ENCODE data around the gene TOMM7.
"Not testable (repeated sequence)": the region's sequence is repeated elsewhere in the genome, so short reads cannot be mapped to it uniquely, and the experiment has no call there.

TOMM7 gene

DNA sequence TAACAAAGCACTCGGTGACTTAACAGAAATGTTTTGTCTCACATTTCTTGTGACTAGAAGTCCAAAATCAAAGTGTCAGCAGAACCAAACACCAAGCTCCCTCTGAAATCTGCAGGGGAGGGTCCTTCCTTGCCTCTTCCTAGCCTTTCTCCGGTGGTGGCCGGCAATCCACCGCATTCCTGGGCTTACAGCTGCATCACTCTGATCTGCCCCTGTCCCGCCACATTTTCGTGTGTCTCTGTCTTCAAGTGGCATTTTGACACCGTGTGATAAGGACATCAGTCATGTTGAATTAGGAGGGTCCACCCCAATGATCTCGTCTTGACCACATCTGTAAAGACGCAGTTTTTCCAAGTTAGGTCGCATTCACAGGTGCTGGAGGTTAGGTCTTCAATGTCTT, 30.5 kb upstream of the TOMM7 start:
- no peak for DNase-seq

DNA sequence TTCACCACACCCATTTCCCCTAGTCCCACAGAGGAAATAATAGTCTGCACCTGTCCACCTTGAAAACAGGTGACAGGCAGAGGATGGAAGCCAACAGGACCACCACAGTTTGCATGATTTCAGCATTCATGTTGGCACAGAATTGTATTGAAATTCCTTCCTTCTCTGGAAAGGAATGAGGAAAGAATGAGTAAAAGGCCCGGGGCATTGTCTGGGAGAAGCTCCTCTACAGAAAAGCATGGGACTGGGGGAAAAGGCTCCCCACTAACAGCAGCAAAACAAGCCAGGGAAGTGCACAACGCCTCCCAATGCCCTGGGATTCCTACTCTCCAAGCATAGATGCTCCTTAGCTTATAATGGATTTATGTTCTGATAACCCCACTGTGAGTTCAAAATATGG, 28.5 kb upstream of the TOMM7 start:
- no peak for DNase-seq

DNA sequence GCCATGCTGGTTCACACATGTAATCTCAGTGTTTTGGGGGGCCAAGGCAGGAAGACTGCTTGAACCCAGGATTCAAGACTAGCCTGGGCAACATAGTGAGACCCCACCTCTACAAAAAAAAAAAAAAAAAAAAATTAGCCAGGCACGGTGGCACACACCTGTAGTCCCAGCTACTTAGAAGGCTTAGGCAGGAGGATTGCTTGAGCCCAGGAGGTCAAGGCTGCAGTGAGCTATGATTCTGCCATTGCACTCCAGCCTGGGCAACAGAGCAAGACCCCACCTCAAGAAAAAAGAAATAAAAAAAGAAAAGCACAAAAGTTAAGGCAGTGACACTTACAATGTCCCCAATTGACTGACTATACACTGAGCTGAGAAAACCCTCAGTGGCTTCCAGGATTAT, 27.7 kb upstream of the TOMM7 start:
- not testable (repeated sequence) for DNase-seq

DNA sequence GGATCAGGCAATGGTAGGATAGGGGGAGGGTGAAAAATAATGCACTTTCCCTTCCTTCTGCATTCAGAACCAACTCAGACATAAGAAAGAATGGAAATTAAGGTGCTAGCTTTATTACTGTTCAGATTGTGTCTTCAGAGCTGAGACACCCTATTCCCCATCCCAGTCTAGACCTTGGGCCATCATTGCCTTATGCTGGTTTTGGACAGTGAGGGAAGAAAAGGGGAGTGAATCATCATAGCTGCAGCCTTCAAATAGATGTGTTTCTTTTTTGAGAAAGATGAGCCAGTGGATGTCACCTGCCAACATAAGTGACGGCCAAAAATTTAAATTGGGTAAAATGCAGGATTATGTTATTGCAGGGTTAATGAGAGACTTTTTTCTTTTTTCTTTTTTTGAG, 27.0 kb upstream of the TOMM7 start:
- DNase-seq: no peak

DNA sequence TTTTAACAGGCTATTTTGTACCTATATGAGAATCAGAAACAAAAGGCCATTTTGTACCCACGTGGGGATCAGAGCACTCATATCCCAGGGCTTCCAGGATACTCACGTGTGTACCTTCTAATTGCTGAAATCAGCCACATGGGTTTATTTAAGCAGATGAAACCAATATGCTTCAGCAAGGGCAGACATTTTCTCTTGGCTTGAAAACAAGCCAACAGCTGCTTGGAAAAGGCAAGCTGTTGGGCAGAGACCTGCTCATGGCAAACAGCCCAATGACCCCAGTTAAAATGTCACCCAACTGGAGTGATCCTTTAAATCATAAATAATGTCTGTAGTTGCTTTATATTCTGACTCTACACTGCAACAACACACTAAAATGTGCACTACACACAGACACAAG, 26.5 kb upstream of the TOMM7 start:
- no peak for DNase-seq

DNA sequence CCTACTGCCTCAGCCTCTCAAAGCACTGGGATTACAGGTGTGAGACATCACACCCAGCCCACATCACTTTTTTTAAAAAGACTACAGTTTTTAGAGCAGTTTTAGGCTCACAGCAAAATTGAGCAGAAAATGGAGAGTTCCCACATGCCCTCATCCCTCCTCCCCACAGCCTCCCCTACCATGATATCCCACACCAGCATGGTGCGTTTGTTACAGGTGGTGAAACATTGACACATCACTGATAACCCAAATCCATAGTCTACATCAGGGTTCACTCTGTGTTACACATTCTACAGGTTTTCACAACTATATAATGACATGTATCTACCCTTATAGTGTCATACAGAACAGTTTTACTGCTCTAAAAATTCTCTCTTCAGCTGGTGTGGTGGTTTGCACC, 24.3 kb upstream of the TOMM7 start:
- no peak for DNase-seq

DNA sequence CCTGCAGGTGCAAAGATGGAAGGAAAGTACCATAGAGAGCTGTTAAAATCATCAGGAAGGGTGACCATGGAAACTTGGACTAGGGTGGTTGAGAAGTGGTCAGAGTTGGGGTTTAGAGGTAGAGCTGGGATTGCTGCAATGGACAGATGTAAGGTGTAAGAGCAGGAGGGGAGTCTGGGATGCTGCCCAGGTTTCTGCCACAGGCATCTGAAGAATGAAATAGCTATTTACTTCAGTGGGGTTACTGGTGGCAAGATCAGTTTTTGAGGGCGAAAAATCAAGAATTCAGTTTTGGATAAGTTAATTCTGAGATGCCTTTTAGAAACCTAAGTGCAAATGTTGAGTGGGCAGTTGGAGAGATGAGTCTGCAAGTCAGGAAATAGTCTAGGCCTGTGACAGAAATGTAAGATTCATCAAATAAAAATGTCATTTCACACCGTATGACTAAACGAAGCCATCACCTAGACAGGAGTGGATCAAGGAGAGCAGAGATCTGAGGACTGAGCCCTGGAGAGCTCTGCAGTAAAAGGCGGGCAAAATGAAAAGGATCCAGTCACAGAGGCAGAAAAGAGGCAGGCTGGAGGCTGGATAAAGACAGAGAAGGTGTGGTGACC, 22.7 kb upstream of the TOMM7 start:
- DNase-seq: no peak

DNA sequence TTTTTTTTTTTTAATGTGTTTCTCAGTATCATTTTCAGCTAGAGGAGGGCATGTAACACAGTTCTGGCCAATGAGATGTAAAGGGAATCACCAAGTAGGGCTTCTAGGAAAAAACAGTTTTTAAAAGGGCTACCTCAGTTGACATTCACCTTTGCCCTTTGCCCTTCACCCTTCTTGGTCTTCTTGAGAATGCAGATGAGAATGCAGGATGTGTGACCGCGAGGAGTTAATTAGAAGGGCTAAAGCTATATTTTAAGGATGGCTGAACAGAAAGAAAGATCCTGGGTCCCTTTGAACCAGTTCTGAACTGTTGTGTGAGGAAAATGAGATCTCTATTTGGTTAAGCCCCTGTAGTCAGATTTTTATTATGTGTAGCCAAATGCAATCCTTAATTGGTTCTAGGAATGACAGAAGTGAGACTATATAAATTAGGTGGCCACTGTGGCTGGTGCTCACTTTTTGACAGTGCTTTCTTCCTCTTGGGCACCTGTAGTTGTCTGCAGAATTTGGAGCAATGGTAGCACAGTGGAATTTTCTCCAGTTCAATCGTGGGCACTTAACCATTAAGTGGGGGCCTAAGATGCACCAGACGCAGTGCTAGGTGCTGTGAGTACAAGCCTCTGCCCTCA, 21.1 kb upstream of the TOMM7 start:
- no peak for DNase-seq

DNA sequence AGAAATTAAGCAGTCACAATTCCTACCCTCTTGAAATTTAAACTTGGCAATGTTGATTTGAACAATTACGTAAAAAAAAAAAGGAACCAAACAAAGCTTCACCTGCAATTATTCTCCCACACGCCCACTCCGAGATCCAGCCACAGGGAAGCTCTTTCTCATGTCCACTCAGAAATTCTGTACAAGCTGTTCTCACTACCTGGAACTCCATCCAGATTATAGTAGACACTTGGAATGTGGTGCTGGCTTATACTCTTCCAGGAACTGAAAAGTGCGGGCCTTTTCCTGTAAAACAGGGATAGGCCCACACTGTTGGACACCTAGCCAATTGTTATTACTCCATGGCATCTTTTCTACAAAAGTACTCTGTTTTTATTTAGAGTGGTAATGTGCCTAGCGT, 20.3 kb upstream of the TOMM7 start:
- no peak for DNase-seq

DNA sequence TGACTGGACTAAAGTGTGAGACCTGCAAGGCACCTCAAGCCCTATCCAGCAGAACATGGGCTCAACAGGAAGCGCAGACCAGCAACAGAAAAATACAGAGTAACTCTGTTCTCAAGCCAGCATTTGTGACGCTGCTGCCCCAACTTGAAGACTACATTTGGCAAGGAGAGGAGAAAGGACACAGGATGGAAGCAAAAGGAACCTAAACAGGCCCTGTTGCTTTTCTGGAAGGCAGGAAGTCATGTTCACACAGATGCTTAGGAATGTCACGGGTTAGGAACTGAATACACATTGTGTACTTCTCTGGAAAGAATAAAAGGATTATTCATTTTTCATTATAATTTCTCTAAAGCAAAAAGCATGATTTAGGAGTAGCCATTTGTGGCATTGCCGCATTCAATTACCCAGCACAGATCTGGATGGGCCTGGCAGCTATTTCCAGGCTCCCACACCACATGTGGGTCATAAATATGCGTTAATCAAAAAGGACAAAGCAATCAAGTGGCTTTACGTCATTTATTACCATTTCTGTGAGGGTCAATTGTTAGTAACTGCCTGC, 19.8 kb upstream of the TOMM7 start:
- no peak for DNase-seq

DNA sequence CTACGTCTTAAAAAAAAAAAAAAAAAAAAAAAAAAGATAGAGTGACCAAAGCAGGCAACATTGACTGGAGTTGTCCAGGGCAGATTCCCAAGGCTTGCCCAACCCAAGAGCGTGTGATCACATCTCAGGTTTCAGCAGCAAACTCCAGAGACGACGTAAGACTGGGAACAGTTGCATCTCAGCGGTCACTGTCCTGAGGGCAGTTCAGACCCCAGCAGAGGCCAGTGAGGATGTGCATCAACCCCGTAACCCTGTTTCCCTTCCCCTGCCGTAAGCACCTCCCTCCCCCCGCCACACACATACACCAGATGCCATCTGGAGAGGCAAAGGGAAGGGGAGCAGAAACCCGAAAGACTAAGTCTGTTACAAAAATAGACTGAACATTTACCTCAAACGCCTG, 19.3 kb upstream of the TOMM7 start:
- no peak for DNase-seq

DNA sequence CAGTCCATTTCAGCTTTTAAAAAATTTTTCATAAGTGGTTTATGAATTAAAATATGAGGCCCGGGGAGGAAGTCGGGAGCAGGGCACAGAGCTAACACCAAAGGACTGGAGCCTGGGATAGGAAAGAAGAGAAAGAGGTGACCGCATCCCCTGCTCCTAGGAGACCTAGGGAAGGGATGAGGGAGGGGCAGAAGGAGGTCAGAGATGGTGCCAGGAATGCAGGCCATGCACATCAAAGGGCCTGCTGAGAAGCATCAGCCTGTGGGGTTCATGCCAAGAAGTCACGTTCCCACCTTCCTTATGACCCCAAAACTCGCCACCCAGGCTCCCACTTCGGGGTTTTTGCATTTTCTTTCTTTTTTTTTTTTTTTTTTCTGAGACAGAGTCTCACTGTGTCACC, 14.7 kb upstream of the TOMM7 start:
- no peak for DNase-seq

DNA sequence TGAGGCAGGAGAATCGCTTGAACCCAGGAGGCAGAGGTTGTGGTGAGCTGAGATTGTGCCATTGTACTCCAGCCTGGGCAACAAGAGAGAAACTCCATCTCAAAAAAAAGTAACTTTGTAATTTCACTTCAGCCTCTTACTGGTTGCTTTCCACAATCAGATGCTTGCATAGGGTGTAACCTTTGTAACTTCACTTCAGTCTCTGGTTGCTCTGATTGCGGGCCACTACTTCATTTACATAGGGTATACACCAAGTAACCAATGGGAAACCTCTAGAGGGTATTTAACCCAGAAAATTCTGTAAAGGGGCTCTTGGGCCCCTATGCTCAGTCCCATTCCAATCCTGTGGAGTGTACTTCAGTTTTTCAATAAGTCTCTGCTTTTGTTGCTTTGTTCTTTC, 13.9 kb upstream of the TOMM7 start:
- not testable (repeated sequence) for DNase-seq

DNA sequence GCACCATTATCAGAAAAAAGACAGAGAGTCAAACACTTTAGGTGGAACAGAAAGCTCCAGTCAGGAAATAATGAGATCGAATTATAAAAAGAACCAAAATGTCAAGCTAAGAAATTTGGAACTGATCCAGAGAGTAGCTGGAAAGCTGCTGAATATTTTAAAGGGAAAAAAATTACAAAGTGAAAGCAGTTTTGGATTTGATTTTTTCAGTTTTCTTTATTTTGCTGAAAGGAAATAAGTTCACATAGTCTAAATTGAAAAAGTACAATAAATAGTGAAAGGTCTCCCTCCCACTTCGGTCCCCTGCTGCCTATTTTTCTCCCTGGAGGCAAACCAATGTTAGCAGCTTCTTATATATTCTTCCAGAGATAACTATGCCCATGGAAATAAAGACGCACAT, 11.3 kb upstream of the TOMM7 start:
- no peak for DNase-seq

DNA sequence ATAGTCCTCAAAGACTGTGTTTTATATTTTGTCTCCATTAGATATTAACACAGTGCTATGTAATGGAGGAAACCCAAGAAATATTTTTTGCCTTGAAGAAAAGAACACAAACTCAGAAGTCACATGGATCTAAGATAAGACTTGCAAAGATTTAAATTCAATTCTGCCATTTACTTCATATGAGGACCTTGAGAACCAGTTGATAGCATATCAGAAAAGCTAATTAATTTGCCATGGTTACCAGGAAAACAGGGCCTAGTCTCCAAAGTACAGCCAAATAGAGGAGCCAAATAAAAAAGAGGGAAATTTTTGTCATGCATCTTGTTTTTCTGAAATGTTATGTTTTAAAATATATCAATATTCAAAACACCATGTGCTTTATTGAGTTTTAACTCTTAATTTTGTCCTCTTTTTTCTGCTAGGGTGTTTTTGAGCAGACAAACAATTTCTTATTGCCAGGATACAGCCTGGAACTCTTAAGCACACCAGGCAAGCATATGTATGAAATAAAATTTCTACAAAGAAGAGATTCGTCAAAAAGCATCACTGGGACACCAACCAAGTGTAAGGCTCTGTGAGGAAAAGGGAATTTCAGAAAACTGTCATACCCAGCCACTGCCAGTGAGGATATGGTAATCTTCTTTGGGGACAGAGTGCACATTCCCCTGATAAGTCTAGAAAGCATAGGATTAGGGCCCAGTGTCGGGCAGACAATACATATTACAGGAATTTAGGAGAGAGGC, 10.6 kb upstream of the TOMM7 start:
- no peak for DNase-seq

DNA sequence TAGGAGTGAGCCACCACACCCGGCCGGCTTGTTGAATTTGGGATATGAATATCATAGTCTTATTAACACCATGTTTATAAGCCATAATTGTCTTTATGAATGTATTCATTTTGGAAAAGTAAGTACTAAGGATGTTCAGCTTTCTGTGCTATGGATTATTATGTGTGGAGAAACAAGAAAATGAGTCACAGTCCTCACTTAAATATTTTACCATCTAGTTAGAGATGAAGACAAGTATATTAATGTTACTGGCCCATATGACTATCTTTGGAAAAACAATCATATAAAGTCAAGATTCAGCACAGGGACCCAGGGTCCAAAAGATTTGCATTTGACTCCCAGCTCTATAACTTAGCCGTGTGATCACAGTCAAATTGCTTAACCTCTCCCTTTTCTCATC, 9.8 kb upstream of the TOMM7 start:
- DNase-seq: no peak

DNA sequence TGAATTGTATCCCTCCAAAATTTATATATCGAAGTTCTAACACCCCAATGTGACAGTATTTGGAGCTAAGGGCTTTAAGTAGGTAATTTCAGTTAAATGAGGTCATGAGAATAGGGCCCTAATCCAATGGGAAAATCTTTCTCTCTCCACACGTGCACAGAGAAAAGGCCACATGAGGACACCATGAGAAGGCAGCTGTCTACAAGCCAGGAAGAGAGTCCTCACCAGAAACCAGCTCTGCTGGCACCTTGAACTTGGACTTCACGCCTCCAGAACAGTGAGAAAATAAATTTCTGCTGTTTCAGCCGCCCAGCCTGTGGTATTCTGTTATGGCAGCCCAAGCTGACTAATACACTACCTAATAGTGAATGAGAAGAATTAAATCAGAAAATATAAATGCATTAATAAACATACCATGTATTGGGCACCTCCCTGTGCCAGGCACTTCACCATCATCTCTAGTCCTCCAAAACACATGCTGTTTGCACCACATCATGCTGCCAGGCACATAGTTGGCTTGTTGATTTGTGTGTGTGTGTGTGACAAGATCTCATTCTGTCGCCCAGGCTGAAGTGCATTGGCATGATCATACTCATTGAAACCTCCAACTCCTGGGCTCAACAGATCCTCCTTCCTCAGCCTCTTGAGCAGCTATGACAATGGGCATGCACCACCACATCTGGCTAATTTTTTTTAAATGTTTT, 9.1 kb upstream of the TOMM7 start:
- DNase-seq: no peak

DNA sequence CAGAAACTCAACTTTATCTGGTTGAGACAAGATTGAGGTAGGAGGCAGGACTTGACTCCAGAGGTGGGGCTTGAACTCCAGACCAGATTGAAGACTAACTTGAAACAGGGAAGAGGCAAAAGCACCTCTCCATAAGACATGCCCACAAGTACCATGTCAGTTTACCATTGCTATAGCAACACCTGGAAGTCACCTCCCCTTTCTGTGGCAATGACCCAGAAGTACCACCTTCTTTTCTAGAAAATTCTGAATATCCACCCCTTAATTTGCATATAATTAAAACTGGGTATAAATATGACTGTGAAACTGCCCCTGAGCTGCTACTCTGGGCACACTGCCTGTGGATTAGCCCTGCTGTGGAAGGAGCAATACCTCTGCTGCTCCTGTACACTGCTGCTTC, 4.9 kb upstream of the TOMM7 start:
- no peak for DNase-seq

DNA sequence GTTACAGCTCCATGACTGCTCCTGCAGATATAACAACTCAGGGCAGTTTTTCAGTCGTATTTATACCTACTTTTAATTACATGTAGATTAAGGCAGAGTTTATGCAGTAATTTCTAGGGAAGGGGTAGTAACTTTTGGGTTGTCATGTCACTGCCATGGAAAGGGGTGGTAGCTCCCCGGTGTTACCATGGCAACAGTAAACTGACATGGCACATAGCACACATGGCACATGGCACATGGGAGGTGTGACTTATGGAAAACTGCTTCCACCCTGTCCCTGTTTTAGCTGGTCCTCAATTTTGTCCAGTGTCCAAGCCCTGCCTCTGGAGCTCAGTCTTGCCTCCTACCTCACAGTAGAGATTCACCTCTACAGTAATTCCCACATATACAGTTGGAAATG, 3.9 kb upstream of the TOMM7 start:
- no peak for DNase-seq

DNA sequence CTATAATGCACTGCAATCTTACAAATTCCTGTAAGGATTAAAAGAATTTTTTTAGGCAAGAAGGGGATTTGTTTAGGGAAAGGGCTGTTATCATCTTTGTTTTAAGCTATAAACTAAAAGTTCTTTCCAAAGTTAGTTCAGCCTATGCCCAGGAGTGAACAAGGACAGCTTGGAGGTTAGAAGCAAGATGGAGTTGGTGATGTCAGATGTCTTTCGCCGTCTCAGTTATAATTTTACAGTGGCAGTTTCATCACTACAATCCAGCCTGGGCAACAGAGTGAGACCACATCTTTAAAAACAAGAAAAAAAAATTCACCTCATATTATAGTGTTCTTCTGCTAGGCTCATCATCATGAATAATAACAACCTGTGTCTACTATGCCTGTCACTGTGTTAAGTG, 2.1 kb upstream of the TOMM7 start:
- DNase-seq: no peak

DNA sequence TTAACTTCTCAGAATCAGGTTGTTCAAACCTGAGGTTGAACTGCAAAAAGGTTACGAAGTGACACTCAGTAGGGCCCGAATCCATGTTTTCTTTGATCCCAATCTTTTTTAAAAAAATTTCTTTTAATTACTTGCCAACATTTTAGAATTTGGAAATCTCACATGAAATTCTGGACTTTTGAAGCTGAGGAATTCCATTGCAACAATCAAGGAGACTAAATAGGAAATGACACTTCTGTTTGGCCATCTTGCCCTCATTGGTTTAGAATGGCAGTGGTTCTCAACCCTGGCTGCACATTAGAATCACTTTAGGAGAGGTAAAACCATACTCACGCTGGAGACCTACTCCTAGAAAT, 471 bp upstream of the TOMM7 start:
- no peak for DNase-seq

DNA sequence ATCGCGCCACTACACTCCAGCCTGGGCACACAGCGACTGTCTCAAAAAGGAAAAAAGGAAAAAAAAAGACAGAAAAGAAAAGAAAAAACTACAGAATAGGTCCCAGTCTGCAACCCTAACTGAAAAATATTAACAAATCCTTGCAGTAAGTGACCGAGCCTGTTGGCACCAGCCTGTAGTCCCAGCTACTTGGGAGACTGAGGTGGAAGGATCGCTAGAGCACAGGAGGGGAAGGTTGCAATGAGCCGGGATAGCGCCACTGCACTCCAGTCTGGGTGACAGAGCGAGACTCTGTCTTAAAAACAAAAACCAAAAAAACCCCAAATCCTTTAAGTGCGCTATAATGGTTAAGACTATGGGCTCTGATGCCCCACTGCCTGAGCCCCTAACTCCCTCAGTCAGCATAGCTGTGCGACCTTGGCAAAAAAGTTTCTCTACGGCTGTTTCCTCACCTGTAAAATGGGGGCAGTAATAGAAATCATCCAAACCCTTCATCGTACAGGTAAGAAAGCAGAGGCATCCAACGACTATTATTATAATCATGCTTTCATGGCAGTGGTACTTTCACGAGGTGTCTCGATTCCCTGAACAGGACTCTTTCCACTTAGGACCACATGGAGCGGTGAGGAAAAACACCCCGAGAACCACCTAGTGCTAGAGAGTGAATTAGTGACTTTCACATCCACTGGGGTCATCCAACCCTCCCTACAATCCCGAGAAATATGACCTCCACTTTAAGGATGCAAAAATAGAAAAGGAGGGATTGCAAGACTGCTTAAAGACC, 755 bp downstream of the TOMM7 start:
- DNase-seq: no peak

DNA sequence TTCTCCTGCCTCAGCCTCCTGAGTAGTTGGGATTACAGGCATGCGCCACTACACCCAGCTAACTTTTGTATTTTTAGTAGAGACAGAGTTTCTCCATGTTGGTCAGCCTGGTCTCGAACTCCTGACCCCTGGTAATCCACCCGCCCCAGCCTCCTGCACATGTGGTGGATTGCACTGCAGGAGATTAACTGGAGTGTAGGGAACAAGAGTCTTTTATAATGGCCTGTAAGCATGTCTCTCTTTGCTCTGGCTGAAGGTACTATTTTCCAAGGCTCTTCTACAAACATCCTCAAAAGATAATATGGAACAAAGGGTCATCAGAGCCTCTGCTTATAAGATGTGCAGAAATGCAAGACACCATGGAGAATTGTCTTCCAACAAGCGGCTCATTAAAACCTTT, 3.2 kb downstream of the TOMM7 start:
- DNase-seq: no peak

Data from CD4-positive, alpha-beta T cell treated with Interleukin-4 for 4 hours (primary cell).